ACC112 (cell line): ENCODE results near the gene BIRC7.

Source experiments
- H2AFZ ChIP-seq: fragments of 200-600 bp; sonication (generic); one replicate; pipeline ENCODE4 v1.6.0; 2017; ENCODE audit warnings: antibody characterized with exemption, low read length; ENCODE audit not compliant: unreplicated experiment
- H3K27ac ChIP-seq: fragments of 200-600 bp; sonication (generic); 2 replicates; pipeline ENCODE4 v1.5.1; 2014; ENCODE audit warnings: low read depth, mild to moderate bottlenecking, antibody characterized with exemption, low read length, moderate library complexity
- H3K27me3 ChIP-seq: fragments of 200-600 bp; sonication (generic); 2 replicates; pipeline ENCODE4 v1.6.1; 2014; ENCODE audit warnings: mild to moderate bottlenecking, antibody characterized with exemption, low read length, moderate library complexity, mixed read lengths; ENCODE audit not compliant: insufficient read depth
- H3K36me3 ChIP-seq: fragments of 200-600 bp; sonication (generic); 2 replicates; pipeline ENCODE4 v1.6.1; 2016; ENCODE audit warnings: mild to moderate bottlenecking, antibody characterized with exemption, low read length, moderate library complexity, mixed read lengths; ENCODE audit not compliant: insufficient read depth
- H3K4me1 ChIP-seq: fragments of 200-600 bp; sonication (generic); one replicate; pipeline ENCODE4 v1.6.1; 2016; ENCODE audit warnings: low read length, mixed read lengths; ENCODE audit not compliant: insufficient read depth, unreplicated experiment, control insufficient read depth
- H3K4me3 ChIP-seq: fragments of 200-600 bp; sonication (generic); 2 replicates; pipeline ENCODE4 v1.5.1; 2014; ENCODE audit warnings: mild to moderate bottlenecking, low read depth, low read length
- H3K79me2 ChIP-seq: fragments of 200-600 bp; sonication (generic); one replicate; pipeline ENCODE4 v1.6.0; 2016; ENCODE audit warnings: low read length; ENCODE audit not compliant: control insufficient read depth, unreplicated experiment, insufficient read depth

The BIRC7 gene, protein sequence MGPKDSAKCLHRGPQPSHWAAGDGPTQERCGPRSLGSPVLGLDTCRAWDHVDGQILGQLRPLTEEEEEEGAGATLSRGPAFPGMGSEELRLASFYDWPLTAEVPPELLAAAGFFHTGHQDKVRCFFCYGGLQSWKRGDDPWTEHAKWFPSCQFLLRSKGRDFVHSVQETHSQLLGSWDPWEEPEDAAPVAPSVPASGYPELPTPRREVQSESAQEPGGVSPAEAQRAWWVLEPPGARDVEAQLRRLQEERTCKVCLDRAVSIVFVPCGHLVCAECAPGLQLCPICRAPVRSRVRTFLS

DNA sequence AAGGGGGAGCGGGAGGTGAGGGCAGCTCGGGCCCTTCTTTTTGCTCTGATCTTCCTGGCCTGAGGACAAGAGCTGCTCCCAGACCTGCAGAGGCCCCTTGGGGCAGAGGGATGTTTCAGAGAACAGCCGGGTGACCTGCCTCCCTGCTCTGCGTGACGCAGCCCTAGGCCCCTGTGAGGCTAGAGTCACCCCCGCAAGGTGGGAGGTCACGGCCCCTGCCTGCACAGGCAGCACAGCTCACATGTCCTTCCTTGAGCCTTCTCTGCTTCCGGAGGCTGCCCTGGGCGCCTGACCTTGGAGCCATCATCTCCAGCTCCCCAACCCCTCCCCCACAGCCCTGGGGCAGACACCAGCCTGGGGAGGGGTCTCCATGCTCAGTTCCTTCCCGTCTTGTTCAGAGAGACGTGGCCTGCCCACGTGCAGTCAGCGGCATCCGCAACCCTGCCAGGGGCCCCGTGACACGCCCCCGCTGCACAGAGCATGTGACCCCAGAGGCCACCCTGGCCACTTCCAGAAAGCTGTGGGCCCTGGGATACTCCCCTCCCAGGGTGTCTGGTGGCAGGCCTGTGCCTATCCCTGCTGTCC is at the start of gene BIRC7:
BIRC7 (plus strand) TSS at position 507 of the 585 bp plus-strand sequence. CDS start 192 bp downstream, outside the sequence.
- peaks cover 24% of the 10 kb centered on the region for H3K4me1 ChIP-seq
- no peak within 1 kb of the TSS for H2AFZ ChIP-seq
- no peaks in the 10 kb centered on the region for H3K79me2 ChIP-seq
- H3K4me3 ChIP-seq = no peak within 1 kb of the TSS
- H3K27me3 ChIP-seq = no peaks in the 10 kb centered on the region
- H3K27ac ChIP-seq = no peak within 1 kb of the TSS
- no peaks in the 10 kb centered on the region for H3K36me3 ChIP-seq

DNA sequence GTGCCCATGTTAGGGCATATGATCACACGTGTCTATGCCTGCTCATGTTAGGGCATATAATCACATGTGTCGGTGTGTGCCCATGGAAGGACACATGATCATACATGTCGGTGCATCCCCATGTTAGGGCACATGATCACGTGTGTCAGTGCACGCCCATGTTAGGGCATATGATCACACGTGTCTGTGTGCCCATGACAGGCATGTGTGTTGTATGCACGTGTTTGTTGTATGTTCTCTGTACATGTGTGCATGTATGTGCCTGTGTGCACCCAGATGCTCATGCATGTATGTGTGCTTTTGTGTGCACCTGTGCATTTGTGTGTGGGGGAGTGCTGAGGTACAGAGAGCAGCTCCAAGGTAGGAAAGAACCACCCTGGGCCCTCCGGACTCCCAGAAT is 49.6 kb upstream of the BIRC7 start:
- H3K27ac ChIP-seq = no peak overlapping the region
- no peak overlapping the region for H2AFZ ChIP-seq

DNA sequence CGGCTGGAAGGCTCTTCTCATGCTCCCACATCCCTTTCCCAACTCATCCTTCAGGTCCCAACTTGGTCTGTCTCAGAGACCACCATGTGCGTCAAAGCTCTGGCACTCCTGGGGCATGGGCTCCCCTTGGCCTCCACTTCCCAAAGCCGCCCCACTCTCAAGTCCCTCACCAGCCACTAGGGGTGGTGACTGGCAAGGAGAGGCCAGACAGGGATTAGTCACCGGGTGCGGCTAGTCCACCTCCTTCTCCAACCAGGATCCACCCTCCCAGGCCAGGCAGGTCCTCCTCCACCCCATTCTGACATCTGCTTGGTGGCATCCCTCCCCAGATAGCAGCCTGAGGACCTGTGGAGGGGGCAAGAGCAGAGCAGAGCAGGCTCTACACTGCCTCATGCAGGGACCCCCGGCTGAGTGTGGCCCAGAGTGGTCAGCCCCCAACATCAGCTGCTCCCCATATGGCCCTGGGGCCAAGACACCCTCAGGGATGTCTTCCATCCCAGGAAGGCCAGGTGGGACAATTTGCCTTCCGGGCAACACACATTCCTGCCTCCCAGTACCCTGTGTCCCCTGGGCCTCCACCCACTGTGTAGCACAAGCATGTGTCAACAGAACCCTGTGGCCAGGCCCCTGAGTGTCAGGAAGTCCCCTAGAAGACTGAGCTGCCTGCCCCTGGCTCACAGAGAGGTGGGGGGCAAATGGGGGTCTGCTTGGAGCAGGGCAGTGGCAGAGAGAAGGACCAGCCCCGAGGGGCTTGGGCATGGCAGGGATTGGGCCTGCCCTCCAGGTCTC is 49.0 kb upstream of the BIRC7 start:
- no peaks in the 10 kb centered on the region for H3K79me2 ChIP-seq
- H3K27me3 ChIP-seq = peaks cover 4% of the 10 kb centered on the region; the same call in 1 of the 2 replicates
- H3K4me3 ChIP-seq = no peak overlapping the region

More for the DNA sequence above, 49.6 kb upstream of the BIRC7 start:
- H3K79me2 ChIP-seq = no peaks in the 10 kb centered on the region
- H3K36me3 ChIP-seq = no peaks in the 10 kb centered on the region
- H3K27me3 ChIP-seq = peaks cover 9% of the 10 kb centered on the region; the same call in 1 of the 2 replicates
- H3K4me3 ChIP-seq = no peak overlapping the region
- no peaks in the 10 kb centered on the region for H3K4me1 ChIP-seq

DNA sequence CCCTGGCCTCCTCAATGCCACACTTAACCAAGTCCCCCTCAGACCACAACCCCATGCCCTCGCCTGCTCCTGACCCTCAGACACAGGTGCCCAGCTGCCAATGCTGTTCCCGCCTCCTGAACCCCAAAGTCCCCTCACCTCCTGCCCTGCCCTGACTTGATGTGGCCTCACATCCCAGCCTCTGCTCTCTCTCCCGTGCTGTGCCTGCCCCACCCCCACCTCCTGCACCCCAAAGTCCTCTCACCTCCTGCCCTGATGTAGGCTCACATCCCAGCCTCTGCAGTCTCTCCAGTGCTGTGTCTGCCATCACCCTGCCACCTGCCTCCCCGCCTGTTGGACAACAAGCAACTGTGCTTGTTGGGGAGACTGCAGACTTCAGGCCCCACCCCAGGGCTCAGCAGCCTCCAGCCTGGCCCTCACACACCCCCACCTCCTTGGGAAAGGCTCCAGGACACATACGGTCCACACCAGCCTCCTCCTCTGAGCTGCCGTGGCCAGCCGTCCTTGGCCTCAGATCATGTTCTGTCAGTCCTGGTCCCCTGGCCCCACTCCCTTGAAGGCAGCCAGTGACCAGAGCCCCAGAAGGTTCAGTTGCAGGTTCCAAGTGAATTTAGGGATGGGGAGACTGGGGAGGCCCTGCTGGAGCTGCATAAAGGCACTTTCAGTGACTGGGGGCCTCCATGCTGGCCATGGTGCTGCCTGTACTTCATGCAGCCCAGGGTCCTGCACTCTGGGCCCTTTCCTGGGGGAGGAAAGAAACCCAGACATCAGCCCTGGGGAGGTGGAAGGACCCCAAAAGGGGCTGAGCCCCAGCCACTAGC is 48.2 kb upstream of the BIRC7 start:
- Histone ChIP-seq H3K4me3 (no peak overlapping the region), H3K27ac (no peak overlapping the region), H3K36me3 (no peaks in the 10 kb centered on the region), H3K27me3 (peaks cover 2% of the 10 kb centered on the region; the same call in 1 of the 2 replicates), H2AFZ (no peak overlapping the region), H3K79me2 (no peaks in the 10 kb centered on the region), H3K4me1 (no peaks in the 10 kb centered on the region)

More for the DNA sequence above, 49.0 kb upstream of the BIRC7 start:
- no peak overlapping the region for H2AFZ ChIP-seq
- no peak overlapping the region for H3K27ac ChIP-seq
- H3K36me3 ChIP-seq = no peaks in the 10 kb centered on the region
- no peaks in the 10 kb centered on the region for H3K4me1 ChIP-seq

DNA sequence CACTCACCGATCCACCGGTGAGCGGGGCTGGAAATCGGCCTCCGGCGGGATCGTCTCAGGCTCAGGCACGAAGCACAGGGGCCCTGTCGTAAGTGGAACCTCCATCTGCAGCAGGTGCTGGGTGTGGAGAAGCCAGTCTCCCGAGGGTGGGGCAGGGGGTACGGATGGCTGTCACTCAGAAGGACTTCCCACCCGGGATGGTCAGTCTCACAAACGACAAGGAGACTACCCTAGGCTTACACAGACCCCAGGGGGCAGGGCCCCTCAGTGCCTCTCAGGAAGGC is 47.6 kb upstream of the BIRC7 start:
- no peaks in the 10 kb centered on the region for H3K4me1 ChIP-seq
- H3K4me3 ChIP-seq = no peak overlapping the region
- no peaks in the 10 kb centered on the region for H3K36me3 ChIP-seq
- H3K79me2 ChIP-seq = no peaks in the 10 kb centered on the region
- H2AFZ ChIP-seq = no peak overlapping the region
- H3K27me3 ChIP-seq = no peaks in the 10 kb centered on the region
- H3K27ac ChIP-seq = no peak overlapping the region

DNA sequence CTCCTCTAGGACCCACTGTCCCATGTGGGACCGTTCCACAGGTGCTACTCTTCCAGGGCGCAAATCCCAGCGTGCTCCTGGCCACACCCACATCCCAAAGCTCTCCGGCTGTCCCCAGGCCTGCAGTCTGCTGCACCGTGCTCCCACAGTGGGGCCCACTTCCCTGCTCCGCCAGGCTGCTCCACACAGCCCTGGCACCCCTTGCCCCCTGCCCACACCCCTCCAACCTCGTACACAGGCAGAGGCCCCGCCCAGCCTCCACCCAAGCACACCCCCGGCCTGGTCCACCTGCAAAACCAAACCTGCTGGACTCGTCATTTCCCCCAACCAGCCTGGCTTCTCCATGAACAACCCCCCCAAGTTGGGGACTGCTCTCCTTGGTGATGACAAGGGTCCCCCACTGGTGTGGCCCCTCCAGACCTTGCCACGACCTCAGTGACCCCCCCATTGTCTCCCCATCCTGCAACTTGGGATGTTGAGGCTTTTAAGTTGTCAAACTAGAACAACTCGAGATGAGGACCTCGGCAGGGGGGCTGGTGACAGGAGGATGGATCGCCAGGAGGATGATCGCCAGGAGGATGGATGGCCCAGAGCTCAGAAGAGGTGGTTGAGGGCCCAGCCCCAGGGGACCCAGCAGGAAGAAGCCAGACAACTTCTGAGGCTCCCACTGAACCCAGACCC is 46.9 kb upstream of the BIRC7 start:
- Histone ChIP-seq H3K4me1 (no peaks in the 10 kb centered on the region), H2AFZ (no peak overlapping the region), H3K79me2 (no peaks in the 10 kb centered on the region), H3K27me3 (no peaks in the 10 kb centered on the region), H3K27ac (no peak overlapping the region), H3K4me3 (no peak overlapping the region), H3K36me3 (no peaks in the 10 kb centered on the region)

DNA sequence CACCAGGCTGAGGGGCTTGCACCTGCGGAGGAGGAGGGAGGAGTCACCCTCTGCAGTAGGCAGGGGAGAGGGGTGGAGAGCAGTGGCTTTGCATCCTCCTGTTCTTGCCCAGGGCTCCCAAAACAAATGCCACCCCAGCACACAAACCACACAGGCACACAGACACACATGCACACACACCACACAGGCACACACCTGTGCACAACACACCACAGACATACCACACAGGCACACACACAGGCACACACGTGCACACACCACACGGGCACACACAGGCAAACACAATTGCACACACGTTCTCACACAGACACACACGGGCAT is 46.4 kb upstream of the BIRC7 start:
- Histone ChIP-seq H3K4me3 (no peak overlapping the region), H3K79me2 (no peaks in the 10 kb centered on the region), H3K27me3 (no peaks in the 10 kb centered on the region), H3K27ac (no peak overlapping the region), H2AFZ (no peak overlapping the region), H3K4me1 (no peaks in the 10 kb centered on the region), H3K36me3 (no peaks in the 10 kb centered on the region)

DNA sequence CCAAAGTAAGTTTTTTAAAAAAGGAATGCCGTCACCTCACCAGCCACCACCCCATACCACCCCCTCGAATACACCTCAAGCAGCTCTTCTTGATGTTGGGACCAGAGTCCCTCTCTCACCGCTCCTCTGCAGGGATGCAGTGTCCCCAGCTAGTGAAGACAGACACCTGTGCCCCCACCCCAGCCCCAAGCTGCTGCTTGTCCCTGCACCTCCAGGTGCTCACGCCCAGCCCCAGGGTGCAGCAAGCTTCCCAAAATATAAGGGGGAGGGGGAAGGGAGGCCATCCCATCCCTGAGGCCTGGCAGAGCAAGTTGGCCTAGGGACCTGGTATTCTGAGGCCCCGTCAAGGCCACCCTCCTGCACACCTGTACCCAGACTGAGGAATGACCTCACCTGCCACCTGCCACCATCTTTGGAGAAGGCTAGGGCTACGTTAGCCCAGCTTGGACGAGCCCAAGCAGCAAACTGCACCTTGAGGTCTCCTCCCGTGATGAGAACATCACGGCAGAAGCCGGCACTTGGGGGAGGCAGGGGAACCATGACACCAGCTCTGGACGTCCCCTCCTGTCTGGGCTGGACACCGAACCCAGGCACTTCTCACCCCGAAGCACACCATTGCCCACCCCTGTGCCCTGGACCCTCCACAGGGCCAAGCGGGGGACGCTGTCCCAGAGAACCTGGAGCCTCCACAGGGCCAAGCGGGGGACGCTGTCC is 45.7 kb upstream of the BIRC7 start:
- Histone ChIP-seq H3K27me3 (no peaks in the 10 kb centered on the region), H2AFZ (no peak overlapping the region), H3K79me2 (no peaks in the 10 kb centered on the region), H3K4me1 (no peaks in the 10 kb centered on the region), H3K4me3 (no peak overlapping the region), H3K36me3 (no peaks in the 10 kb centered on the region), H3K27ac (no peak overlapping the region)

DNA sequence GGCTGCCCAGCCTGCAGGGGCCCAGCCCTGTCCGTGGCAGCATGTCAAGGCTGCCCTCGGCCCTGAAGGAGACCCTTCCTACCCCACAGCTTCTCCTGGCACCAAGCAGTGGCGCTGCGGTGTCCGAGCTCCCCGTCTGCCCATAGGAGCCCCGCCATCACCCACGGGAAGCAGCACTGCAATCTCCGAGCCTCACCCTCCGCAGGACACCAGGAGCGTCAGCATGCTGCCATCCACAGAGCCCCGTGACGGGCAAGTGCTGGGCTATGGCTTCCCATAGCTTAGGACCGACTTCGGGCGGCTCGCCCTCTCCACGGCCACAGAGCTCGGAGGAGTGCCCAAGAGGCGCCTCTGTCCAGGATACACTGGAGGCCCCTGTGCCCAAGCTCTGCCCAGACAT is 44.9 kb upstream of the BIRC7 start:
- H3K36me3 ChIP-seq = peaks cover 3% of the 10 kb centered on the region; the same call in 1 of the 2 replicates
- no peak overlapping the region for H2AFZ ChIP-seq
- no peaks in the 10 kb centered on the region for H3K4me1 ChIP-seq
- no peaks in the 10 kb centered on the region for H3K27me3 ChIP-seq
- H3K4me3 ChIP-seq = no peak overlapping the region
- H3K79me2 ChIP-seq = no peaks in the 10 kb centered on the region
- no peak overlapping the region for H3K27ac ChIP-seq
